H1 (cell line): Measurements from ENCODE around the gene DBNL.

ENCODE experiments used
- CBX5 ChIP-seq: fragments of 300-800, 300-1000 bp; sonication (generic); IDR thresholded peaks from 2 replicates; pipeline ENCODE4 v1.7.1; 2016; ENCODE audit warnings: antibody characterized with exemption, low read length, low read depth
- GABPA ChIP-seq: IDR thresholded peaks from 2 replicates; pipeline ENCODE4 v1.6.1; 2011; ENCODE audit warnings: mild to moderate bottlenecking, low read length, moderate library complexity, borderline replicate concordance; ENCODE audit not compliant: insufficient read depth
- MAFK ChIP-seq: IDR thresholded peaks from 2 replicates; pipeline ENCODE4 v1.6.1; 2012; ENCODE audit warnings: low read depth, mild to moderate bottlenecking, improper control_type of control experiment, low read length
- POLR2AphosphoS5 ChIP-seq: IDR thresholded peaks from 2 replicates; pipeline ENCODE4 v1.6.1; 2011; ENCODE audit warnings: low read depth, low read length
- TBP ChIP-seq: IDR thresholded peaks from 2 replicates; pipeline ENCODE4 v1.6.1; 2011; ENCODE audit warnings: low read depth, low read length, improper control_type of control experiment
- TF ChIP-seq, protein P1 (sequence below): IDR thresholded peaks from 2 replicates; pipeline ENCODE4 v1.6.1; 2011; ENCODE audit warnings: low read length, improper control_type of control experiment
- TF ChIP-seq, protein P2 (sequence below): IDR thresholded peaks from 2 replicates; pipeline ENCODE4 v1.6.1; 2011; ENCODE audit warnings: low read depth, mild to moderate bottlenecking, low read length; ENCODE audit not compliant: insufficient read depth

DNA sequence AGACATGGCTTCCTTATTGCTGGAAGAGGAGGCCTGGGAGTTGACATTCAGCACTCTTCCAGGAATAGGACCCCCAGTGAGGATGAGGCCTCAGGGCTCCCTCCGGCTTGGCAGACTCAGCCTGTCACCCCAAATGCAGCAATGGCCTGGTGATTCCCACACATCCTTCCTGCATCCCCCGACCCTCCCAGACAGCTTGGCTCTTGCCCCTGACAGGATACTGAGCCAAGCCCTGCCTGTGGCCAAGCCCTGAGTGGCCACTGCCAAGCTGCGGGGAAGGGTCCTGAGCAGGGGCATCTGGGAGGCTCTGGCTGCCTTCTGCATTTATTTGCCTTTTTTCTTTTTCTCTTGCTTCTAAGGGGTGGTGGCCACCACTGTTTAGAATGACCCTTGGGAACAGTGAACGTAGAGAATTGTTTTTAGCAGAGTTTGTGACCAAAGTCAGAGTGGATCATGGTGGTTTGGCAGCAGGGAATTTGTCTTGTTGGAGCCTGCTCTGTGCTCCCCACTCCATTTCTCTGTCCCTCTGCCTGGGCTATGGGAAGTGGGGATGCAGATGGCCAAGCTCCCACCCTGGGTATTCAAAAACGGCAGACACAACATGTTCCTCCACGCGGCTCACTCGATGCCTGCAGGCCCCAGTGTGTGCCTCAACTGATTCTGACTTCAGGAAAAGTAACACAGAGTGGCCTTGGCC lies 16.6 kb downstream of the DBNL start:
- TF ChIP-seq POLR2AphosphoS5 = no peak
- no peak for TF ChIP-seq MAFK
- TF ChIP-seq, protein P1, sequence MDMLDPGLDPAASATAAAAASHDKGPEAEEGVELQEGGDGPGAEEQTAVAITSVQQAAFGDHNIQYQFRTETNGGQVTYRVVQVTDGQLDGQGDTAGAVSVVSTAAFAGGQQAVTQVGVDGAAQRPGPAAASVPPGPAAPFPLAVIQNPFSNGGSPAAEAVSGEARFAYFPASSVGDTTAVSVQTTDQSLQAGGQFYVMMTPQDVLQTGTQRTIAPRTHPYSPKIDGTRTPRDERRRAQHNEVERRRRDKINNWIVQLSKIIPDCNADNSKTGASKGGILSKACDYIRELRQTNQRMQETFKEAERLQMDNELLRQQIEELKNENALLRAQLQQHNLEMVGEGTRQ = no peak
- no peak for TF ChIP-seq TBP
- no peak for TF ChIP-seq CBX5
- TF ChIP-seq, protein P2, sequence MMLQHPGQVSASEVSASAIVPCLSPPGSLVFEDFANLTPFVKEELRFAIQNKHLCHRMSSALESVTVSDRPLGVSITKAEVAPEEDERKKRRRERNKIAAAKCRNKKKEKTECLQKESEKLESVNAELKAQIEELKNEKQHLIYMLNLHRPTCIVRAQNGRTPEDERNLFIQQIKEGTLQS = no peak
- no peak for TF ChIP-seq GABPA
